Measurements from ENCODE around the gene FBXL7. TPM values are rescaled to one million over a fixed set of nuclear protein-coding genes. Genes with fewer than 3 reads are reported as not detected.

The FBXL7 gene
- total RNA-seq, 6 experiments from 2014 or later = 0.81 to 1.9 (median 1.3) TPM

- Histone ChIP-seq H3K4me3 (no peak overlapping the region), H3K4me1 (no peaks in the 10 kb centered on the region), H3K36me3 (no peaks in the 10 kb centered on the region), H3K9me3 (no peaks in the 10 kb centered on the region), H3K27ac (no peak overlapping the region), H3K27me3 (no peaks in the 10 kb centered on the region)
- intact Hi-C loops (cut with DNase I) = no loop called here
- WGBS (ENCODE audit: insufficient coverage, low coverage, low lambda C conversion rate, missing lambda C conversion rate) = 100% methylated on average over 2 of the region's 3 CpGs
- TF ChIP-seq CTCF (IDR thresholded peaks at IDR 0.05) (no peak), POLR2A (IDR thresholded peaks at IDR 0.05) (no peak)
- no peak for DNase-seq
- ATAC-seq = no peak
These were observed 109.2 kb downstream of the FBXL7 start for GRCh38 chr5:15609076-15609725.

GRCh38 chr5:15610216-15610615 lies 110.2 kb downstream of the FBXL7 start:
- 35% methylated on average over 2 of the region's 2 CpGs for WGBS (ENCODE audit: insufficient coverage, low coverage, low lambda C conversion rate, missing lambda C conversion rate)
- no peaks in the 10 kb centered on the region for H3K4me1 ChIP-seq
- ATAC-seq (peak; percentile 29 to 61 (median 46)), DNase-seq (no peak)
- no peaks in the 10 kb centered on the region for H3K27me3 ChIP-seq
- H3K27ac ChIP-seq = no peak overlapping the region
- intact Hi-C loops (cut with DNase I) = no loop called here
- TF ChIP-seq POLR2A (IDR thresholded peaks at IDR 0.05) = no peak
- no peak for TF ChIP-seq CTCF (IDR thresholded peaks at IDR 0.05)
- no peaks in the 10 kb centered on the region for H3K36me3 ChIP-seq
- no peaks in the 10 kb centered on the region for H3K9me3 ChIP-seq
- H3K4me3 ChIP-seq = no peak overlapping the region

- intact Hi-C loops (cut with DNase I) = no loop called here
- no peak for TF ChIP-seq CTCF (IDR thresholded peaks at IDR 0.05)
- no peak for TF ChIP-seq POLR2A (IDR thresholded peaks at IDR 0.05)
- Histone ChIP-seq H3K27ac (no peak overlapping the region), H3K4me1 (no peaks in the 10 kb centered on the region), H3K9me3 (no peaks in the 10 kb centered on the region), H3K4me3 (no peak overlapping the region), H3K36me3 (no peaks in the 10 kb centered on the region), H3K27me3 (no peaks in the 10 kb centered on the region)
- ATAC-seq = no peak
- 100% methylated on average over 2 of the region's 2 CpGs for WGBS (ENCODE audit: insufficient coverage, low coverage, low lambda C conversion rate, missing lambda C conversion rate)
- no peak for DNase-seq
These were observed 111.0 kb downstream of the FBXL7 start for GRCh38 chr5:15611008-15611407.

- DNase-seq (no peak), ATAC-seq (no peak)
- Histone ChIP-seq H3K4me3 (no peak overlapping the region), H3K9me3 (no peaks in the 10 kb centered on the region), H3K4me1 (no peaks in the 10 kb centered on the region), H3K27ac (no peak overlapping the region), H3K27me3 (no peaks in the 10 kb centered on the region), H3K36me3 (no peaks in the 10 kb centered on the region)
- intact Hi-C loops (cut with DNase I) = no loop called here
- TF ChIP-seq POLR2A (IDR thresholded peaks at IDR 0.05) (no peak), CTCF (IDR thresholded peaks at IDR 0.05) (no peak)
- WGBS (ENCODE audit: insufficient coverage, low coverage, low lambda C conversion rate, missing lambda C conversion rate) = 71% methylated on average over 1 of the region's 1 CpG
These were observed 113.1 kb downstream of the FBXL7 start for GRCh38 chr5:15612915-15613635.

Measured in right lobe of liver (tissue), 6 donors.